Activated CD8-positive, alpha-beta memory T cell treated with anti-CD3 and anti-CD28 coated beads for 4 hours (primary cell): ENCODE measurements around the gene LTBR.

Experiments
- DNase-seq, 2 donors: peaks; one replicate each; pipeline ENCODE4 v3.0.0-alpha.2; 2020; ENCODE audit warnings: low read depth in 2 of 2

LTBR gene

DNA sequence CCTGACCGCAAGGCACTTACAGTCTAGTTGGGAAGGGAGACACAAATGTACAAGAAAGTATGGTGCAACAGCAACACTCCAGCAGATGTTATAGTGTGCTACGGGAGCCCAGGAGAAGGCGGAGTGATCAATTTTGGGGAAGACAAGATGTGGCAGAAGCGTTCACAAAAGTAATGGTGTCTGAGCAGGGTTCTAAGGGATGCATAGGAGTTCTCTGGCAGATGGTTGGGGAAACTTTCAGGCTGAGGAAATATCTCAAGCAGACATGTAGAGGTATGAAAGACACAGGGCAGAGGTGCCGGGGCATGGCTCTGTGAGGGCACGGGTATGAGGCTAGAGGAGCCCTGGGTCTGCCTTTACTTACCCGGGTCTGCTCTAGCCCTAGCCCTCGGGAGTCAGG, 37.0 kb upstream of the LTBR start:
- no peak for DNase-seq

DNA sequence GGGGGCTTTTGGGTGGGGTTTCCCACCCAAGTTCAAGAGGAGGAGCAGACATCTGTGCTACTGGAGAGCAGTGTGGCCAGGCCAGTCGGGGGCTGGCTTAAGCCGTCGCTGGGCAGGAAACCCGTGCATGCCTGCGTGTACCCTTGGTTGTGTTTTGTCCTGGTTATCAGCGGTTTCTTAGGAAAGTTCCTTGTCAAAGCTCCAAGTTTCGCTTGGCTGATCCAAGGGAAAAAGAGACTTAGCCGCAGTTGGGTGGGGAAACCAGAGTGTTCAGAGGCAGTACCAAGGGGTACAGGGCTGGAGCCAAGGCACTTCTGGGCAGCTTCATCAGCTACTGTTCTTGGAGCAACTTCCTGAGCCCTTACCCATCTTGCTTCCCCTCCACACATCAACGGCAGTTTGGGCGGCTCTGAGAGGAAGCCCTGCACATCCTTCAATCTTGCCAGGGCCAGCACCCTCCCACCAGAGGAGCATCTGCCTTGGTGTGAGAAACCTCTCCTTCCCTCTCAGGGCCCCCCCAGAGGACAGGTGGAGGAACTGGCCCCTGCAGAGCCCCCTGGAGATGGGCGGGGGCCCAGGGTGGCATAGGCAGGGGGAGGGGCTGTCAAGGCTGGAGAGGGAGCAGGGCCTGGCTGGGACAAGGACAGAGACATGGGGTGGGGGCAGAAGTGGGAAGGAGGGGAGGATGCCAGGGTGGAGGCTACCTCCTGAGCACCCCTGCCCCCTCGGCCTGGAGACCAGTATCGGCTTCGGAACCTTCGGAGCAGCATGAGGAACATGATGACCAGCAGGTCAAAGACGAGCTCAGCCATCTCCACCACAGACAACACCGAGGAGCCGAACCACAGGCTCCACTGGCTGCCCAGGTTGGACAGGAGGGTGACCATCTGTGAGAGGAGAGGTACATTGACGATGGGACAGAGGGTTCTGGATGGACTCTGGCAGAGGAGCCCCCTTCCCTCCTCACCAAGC, 36.3 kb upstream of the LTBR start:
- no peak for DNase-seq

- no peak for DNase-seq
These were observed 32.3 kb upstream of the LTBR start for GRCh38 chr12:6351622-6352021.

DNA sequence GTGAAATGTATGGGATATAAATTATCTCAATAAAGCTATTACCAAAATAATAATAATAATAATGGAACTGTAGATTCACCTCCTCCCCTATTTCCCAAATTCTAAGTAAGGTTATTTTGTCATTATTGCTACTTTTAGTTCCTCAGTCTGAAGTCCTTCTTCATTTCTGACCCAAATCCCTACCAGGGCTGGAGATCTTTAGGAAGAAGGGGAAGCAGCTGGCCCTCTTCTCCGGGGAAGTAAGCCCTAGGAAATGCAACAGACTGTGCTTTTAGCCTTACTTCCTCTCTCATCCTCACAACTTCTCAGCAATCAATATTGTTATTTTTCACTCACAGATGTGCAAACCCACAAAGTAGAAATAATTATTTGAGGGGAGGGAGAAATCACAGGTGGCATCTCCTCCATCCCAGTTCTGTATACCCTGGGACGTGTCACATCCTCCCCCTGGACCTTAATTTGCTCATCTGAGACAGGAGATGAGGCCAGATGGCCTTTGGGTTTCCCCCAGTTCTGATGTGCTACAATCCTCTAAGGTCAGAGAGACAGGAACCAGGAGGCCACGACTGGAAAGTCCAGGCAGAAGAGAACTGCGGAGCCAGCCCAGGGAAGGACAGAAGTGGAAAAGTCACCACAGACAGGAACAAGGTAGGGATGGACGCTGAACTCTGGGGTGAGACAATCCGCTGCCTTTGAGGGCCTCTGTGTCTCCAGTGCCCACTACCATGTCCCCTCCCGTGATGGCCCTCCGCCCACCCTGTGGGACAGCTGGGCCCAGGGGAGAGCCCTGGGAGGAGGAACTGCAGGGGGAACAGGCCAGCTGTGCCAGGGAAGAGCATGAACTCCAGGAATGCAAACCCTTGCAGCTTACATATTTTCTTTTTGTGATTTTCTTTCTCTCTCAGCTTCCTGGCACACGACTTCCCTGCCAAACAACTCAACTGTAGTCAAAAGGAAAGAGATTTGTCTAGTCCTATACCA, 31.5 kb upstream of the LTBR start:
- no peak for DNase-seq

- DNase-seq, result no peak
These were observed 29.2 kb upstream of the LTBR start for GRCh38 chr12:6354495-6355393.

- no peak for DNase-seq
These were observed 28.2 kb upstream of the LTBR start for GRCh38 chr12:6355491-6356373.

- DNase-seq, result no peak
These were observed 27.6 kb upstream of the LTBR start for GRCh38 chr12:6356374-6356820.

- DNase-seq, result no peak
These were observed 25.1 kb upstream of the LTBR start for GRCh38 chr12:6358881-6359280.

DNA sequence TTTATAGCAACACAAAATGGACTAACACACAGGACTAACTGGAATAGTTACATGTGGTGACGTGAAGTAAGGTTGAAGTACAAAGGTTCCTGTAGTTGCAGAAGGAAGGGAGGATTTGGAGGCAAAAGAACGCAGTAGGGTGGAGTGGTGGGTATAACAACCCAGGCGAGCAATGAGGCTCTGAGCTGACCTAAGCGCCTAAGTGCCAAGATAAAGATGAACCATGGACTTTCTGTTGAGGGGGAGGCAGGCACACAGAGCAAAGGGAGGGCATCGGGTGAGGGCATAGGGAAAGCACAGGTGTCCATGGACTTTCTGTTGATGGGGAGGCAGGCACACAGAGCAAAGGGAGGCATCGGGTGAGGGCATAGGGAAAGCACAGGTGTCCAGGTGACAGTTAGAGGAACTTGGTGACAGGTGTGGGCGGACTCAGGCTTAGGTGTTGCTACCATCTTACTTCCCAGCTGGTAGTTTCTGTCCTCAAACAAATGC, 23.8 kb upstream of the LTBR start:
- DNase-seq, result no peak

- DNase-seq, result no peak
These were observed 23.1 kb upstream of the LTBR start for GRCh38 chr12:6360578-6361490.

DNA sequence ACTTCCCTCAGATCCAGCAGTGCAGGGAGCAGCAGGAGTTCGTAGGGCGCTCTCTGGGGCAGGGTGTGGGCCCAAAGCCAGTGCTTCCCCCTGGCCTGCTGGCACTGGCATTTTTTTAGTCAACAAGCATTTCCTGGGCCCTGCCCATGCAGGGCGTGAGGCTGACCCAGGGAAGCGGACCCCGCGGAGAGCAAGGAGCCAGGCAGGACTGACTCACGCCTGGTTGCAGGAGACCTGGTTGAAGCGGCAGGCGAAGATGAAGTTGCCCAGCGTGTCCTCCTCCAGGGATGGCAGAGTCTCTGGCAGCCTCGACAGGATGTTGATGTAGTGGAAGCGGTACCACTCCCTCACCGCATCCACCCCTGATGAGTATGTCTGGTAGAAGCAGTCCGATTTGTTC, 22.1 kb upstream of the LTBR start:
- no peak for DNase-seq

DNA sequence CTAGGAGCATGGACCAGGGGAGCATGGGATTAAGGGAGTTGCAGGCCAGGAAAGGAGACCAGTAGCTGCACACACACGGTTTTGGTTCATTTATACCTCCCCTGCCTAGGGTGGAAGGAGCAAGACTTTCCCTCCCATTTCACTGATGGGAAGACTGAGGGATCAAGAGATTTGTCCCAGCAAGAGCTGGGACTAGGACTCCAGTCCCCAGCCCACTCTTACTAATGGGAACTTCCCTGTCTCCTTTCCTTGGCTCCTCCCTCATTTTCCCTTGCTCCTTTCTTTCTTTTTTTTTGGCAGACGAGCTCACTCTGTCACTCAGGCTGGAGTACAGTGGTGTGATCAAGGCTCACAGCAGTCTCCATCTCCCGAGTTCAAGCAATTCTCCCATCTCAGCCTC, 21.6 kb upstream of the LTBR start:
- DNase-seq, result no peak

GRCh38 chr12:6363010-6363329, 21.0 kb upstream of the LTBR start:
- no peak for DNase-seq

DNA sequence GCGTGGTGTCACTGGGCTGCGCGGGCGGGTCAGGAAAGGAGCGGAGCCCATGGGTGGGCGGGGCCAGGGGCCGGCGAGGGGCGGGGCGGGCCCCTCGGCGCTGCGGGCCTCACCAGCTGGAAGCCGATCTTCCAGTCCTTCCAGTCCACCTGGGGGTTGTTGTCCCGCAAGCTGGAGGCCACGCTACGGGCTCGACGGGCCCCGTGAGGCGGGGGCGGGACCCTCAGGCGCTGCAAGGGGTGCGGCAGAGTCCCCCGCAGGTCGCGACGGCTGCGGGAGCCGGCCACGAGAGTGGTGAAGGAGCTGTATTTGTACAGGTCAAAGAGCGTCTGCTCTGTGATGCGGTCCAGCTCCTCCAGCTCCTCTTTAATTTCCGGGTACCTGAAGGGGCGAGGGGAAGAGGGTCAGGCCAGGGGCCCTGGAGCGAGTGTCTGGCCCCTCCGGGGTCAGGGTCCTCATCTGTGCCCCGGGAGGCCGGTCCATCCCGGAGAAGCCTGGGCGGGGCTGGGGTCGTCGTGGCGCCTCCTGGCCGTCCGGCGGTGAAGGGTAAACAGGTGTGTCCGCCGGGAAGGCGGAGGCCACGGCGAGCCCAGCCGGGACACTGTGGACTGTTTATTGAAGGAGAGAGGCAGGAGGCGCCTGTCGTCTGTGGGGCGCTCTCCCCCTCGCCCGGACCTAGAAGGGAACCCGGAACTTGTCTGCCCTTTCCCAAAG, 20.5 kb upstream of the LTBR start:
- DNase-seq, result peak; percentile 42 to 49

DNA sequence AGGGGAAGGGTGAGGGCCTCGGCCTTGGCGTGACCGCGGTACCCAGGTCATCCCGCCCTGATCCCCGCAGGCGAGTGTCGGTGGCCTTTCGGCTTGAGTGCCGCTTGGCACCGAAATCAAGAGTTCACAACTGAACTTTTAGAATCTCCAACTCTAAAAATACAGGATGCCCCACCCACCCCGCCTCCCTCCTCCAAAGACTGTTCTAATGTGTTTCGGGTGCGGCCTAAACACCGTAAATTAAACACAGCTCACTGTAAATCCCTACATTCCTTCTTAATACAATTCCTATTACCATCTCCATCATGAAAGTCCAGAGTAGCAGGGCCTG, 20.0 kb upstream of the LTBR start:
- no peak for DNase-seq

DNA sequence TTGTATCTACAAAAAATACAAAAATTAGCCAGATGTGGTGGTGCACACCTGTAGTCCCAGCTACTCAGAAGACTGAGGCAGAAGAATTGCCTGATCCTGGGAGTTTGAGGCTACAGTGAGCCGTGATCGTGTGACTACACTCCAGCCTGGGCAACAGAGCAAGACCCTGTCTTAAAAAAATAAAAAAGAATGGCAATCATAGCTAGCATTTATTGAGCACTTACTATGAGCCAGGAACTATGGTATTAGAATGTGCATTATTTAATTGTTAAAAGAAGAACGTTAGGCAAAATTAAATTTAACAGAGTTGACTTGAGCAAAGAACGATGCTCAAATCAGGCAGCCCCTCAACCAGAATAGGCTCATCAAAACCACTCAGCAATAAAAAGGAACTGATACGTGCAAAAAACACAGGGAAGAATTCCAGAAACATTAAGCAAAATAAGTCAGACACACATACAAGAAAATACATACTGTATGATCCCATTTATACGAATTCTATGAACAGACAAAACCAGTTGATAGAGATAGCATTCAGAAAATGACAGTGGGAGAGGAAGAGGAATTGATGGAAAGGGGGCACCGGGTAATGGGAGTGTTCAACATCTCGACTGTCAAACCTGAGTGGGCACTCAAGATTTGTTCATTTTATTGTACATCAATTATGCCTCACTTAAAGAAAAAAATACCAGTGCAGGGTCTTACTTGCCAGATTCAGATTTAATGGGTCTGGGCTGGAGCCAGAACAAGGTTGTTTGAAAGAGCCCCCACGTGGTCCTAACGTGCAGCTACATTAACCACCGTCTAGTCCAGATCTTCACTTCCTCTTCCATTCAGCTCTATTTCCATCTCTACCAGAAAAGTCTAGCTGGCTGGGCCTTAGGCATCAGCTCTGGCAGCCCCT, 16.6 kb upstream of the LTBR start:
- peak in 1 of 2 donors; percentile 17 for DNase-seq
